NCI-H1694 treated with DMSO at 0.1 percent for 48 hours (cell line): ENCODE data around the gene PMEL.
"Not testable (repeated sequence)": the region's sequence is repeated elsewhere in the genome, so short reads cannot be mapped to it uniquely, and the experiment has no call there.

ENCODE experiments used
- DNase-seq: peaks from one replicate; lab custom pipeline; 2025; lab: John Stamatoyannopoulos, UW

The PMEL gene

DNA sequence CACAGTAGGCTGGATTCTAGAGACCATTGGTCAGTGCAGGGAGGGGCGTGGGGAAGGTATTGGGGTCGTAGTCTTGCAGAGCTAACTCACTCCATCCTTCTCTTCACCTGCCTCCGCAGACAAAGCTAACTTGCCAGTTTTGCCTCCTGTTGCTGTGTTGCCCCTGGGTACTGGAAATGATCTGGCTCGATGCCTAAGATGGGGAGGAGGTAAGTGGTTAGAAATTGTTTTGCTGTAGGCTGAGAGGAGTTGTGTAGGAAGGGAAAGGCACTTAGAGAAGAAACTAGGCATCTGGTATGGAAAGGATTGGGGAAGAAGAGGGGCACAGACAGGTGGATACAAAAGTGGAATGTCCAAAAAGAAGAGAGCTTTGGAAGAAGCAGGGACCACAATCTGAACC lies 23.8 kb downstream of the PMEL start:
- DNase-seq: no peak

DNA sequence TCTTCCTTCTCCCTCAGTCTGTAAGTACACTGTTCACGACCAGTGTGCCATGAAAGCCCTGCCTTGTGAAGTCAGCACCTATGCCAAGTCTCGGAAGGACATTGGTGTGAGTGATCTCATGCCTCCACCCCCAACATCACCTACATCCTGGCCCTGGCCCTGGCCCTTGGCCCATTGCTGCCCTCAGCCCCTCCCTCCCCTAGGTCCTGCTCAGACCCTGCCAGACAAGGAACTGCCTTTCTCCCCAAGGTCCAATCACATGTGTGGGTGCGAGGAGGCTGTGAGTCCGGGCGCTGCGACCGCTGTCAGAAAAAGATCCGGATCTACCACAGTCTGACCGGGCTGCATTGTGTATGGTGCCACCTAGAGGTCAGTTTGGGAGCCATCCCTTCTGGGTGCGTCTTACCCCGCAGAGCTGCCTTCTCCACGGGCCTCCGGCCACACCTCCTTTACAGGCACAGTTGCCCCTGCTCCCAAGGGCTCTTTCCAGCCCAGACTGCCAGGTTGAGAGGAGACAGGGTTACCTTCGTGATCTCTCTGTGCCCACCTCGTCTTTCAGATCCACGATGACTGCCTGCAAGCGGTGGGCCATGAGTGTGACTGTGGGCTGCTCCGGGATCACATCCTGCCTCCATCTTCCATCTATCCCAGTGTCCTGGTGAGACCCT lies 25.6 kb downstream of the PMEL start:
- DNase-seq: peak; percentile 41

DNA sequence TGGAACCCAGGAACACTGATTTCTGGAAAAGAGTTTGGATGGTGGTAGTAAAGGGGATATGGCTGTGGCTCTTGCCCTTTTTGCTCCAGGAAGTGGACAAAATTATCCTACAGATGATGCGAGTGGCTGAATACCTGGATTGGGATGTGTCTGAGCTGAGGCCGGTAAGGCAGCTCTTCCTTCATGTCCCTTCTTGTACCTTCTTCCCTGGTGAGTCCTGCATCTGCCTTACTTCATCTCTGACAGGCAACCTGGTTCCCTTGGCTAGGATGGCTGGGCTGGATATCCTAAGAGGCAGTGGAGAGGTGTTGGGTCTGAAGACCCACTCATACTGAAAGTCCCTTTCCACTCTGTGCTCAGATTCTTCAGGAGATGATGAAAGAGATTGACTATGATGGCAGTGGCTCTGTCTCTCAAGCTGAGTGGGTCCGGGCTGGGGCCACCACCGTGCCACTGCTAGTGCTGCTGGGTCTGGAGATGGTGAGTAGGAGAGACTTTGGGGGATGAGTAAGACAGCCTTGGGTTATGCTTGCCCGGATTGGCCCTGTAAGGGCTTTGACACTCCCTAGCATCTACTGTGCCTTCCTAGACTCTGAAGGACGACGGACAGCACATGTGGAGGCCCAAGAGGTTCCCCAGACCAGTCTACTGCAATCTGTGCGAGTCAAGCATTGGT lies 26.9 kb downstream of the PMEL start:
- no peak for DNase-seq

GRCh38 chr12:55937981-55938380 lies 27.9 kb downstream of the PMEL start:
- no peak for DNase-seq

DNA sequence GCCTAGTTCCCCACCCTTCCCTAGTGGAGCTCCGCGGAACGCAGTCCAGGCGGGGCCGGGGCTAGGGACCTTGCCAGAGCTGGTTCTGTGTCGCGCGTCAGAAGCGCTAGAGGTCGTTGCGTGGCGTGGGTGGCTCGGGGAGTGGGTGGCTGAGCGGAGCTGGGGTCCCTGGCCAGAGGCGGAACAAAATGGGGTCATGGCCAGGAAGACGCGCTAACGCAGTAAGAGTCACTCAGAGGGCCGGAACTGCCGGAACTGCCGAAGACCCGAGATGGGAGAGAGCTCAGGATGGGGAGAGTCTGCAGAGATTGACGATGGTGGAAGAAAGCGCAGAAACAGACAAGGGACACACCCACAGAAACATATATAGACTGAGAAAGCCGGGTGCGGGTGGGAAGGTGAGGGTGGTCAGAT lies 30.1 kb downstream of the PMEL start:
- no peak for DNase-seq

DNA sequence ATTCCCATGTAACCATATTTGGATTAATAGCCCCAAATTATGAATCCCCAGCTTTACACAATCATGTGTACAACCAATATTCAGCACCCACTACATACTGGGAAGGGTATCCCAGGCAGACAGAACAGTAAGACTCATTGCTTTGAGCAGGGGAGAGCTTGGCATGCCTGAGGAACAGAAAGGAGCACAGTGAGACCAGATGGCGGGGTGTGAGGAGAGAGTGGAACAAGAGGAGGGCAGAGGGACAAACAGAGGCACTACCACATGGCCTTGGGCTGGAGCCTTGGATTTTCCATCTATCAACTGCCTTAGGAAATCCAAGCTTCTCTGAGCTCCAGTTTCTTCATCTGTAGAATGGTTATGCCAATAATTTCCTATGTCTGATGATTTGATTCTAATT lies 31.1 kb downstream of the PMEL start:
- DNase-seq: no peak

DNA sequence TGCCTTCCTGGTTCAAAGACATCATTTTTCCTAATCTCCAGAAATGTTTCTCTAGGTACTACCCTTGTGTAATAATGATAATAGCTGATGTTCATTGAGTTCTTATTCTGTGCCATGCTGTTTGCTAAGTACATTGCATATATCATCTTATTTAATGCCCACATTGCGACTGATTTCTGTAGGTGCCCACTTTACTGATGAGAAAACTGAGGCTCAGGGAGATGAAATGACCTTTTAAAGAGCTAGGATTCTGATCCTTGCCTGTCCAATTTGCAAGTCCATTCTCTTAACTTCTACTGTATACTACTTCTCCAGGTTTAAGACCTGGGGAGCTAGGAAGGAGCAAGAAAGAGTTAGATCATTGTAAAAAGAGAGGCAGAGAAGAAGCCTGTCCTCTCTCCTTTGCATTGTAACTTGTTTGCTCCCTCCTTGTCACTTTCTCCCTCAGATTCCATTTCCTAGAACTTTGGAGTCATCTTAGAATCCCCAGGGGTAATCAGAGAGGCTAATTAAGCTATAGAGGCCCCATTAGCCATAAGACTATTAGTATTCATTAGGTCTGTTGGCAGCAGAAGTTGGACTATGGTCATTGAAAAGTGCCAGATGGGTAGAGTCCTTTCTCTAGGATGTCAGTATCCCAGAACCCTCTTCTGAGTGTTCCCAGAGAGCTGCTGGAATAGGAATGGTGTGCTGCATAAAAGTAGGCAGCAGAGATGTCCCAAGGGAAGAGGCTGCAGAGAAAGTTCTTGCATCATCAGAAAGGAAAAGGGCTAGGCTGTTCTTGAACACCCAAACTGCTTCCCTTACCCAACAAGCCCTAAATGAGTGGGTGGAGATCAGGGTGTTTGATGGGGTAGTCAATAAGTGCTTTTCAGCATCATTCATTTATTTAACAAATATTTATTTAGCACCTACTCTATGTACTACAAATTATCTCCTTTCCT lies 31.8 kb downstream of the PMEL start:
- DNase-seq: no peak

DNA sequence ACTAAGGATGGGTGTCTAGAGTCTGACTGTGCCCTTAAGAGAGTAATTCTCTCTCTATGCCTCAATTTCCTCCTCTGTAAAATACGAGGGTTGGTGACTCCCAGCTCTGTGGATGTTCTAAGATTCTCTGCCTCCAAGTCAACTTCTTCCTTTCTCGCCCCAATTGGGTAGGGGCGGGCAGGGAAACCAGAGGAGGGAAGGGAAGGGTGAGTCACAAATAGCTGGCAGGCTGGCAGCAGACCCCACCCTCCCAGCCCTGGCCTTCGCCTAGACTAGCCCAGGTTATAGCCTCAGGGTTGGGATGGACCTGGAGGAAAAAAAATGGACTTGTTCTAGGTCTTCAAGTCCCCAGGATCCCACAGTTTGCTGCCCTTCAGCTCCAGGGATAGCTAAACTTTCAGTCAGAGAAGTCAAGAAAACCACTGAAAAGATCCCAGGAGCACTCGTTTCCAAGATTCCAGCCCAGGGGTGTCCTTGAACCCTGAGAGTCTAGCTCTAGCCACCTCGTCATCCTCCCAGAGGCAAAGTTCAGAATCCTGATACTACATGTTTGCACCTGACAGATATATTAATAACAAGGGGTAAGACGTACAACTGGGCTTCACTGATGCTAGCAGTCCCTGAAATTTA lies 32.6 kb downstream of the PMEL start:
- no peak for DNase-seq

- no peak for DNase-seq
Measured at GRCh38 chr12:55932551-55932910, 33.3 kb downstream of the PMEL start.

DNA sequence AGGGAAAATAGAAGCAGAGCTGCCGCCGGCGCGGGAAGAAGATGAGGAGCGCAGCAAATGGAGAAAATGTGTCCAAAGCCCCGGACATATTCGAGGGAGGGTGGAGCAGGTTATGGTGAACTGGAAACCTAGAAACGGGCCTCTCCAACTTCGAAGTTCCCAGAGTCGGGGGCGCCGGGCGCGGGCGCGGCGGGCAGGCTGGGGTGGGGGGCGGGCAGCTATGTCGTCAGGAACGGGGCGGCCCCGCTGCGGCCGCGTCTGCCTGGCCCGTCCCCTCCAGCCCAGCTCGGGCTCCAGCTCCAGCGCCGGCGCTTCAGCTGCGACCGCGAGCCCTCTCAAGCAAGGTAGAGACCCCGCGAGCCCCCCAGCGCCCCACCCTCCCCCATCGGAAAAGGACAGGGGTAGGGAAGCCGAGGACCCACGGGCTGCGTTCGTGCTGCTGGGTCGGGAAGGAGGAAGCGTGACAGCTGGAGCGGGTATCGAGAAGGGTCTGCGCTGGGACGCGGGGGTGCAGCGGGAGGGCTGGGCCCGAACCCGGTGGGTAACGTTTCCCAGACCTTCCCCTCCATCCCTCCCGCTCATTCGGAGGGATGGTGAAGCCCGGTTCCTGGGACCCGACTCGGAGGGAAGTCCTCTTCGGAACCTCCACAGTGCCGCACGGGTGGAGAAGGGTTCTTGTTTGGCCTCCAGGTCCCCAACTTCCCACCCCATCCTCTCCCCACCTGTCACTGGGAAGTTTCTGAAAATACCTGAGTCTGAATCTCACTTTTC lies 33.9 kb downstream of the PMEL start:
- DNase-seq: no peak

GRCh38 chr12:55931317-55931779 lies 34.5 kb downstream of the PMEL start:
- no peak for DNase-seq

GRCh38 chr12:55930771-55931316 lies 35.0 kb downstream of the PMEL start, which contains the start of gene DGKA:
TSS of gene DGKA (plus strand) at chr12:55931162. CDS start at chr12:55936504, 5,342 bp downstream.
- peak; percentile 82 for DNase-seq

DNA sequence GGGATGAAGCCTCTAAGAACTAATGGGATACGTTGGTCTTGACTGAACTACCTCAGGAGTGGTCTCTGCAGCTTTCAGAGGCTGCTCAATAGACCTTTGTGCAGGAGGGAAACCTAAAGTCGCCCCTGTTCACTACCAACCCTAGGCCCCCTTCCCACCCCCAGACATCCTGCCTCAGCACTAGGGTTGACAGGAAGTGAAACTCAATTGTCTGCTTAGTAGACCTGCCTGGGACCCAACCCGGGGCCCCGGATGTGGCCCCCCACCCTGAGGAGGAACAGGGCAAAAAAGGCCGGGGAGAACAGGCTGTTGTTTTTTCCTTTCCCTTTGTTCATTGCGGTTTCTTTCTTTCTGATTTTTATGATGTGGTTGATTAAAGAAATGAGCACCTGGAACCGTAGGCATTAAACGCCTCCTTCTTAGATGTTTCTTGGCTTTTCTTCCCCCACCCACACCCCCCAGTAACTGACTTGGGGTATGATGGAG lies 36.5 kb downstream of the PMEL start:
- DNase-seq: no peak

GRCh38 chr12:55927588-55928502 lies 38.0 kb downstream of the PMEL start, which contains the start of gene PYM1:
TSS of gene PYM1 (minus strand) at chr12:55927894. CDS start at chr12:55927761, 133 bp downstream.
- peak; percentile 63 for DNase-seq

DNA sequence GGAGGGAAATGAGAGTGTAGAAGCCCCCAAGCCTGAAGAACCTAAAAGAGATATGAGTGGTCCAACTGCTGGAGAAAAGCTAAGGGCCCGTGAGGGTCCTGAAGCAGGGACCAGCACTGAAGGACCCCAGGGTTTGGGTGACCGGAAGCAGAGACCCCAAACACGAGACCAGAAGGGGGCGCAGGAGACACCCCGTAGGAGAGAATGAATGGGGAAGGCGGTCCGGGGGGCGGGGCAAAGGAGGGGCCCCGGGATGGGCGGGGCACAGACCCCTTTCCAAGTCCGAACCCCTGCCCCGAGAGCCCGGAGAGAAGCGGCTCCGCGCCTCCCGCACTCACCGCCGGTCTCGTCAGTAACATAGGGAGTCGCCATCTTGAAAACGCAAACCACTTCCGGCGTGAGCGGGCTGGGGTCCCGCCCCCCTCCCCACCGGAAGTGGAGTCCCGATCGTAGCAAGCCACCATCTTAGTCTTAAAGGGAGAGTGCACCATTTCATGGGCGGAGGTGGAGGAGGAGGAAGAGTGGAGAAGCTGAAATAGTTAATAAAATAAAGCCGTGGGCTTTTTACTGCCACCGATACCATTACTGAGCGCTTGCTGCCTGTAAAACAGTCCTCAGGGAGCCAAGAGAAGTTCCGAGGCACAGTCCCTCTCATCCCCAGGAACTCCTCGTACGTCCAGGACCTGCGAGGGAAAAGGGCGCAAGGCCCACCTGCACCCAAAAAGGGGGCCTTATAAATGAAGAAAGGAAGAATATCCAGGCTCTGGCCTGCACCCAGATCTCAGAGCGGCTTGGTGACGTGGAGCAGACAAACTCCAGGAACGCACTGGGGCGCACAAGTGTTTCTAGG lies 38.9 kb downstream of the PMEL start:
- DNase-seq: peak; percentile 86

GRCh38 chr12:55925870-55926737 lies 39.7 kb downstream of the PMEL start:
- no peak for DNase-seq

- no peak for DNase-seq
Measured at GRCh38 chr12:55925371-55925770, 40.5 kb downstream of the PMEL start.

DNA sequence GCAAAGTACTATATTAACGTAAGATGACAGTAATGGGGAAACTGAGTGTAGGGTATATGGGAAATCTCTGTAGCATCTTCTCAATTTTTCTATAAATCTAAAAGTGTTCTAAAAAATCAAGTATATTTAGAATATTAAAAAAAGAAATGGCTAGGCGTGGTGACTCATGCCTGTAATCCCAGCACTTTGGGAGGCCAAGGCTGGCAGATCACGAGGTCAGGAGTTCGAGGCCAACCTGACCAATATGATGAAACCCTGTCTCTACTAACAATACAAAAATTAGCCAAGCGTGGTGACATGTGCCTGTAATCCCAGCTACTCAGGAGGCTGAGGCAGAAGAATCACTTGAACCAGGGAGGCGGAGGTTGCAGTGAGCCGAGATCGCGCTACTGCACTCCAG lies 42.2 kb downstream of the PMEL start:
- not testable (repeated sequence) for DNase-seq
